Measurements from ENCODE around the gene SCGB3A1.

SCGB3A1 gene

GRCh38 chr5:180591311-180591887 is at the start of gene SCGB3A1:
Gene SCGB3A1 (minus strand): TSS chr5:180591499. CDS start chr5:180591462, 37 bp downstream.
- DNase-seq, result no peak

- no peak for DNase-seq
These were observed 49.2 kb upstream of the SCGB3A1 start for GRCh38 chr5:180640611-180640860.

GRCh38 chr5:180639741-180640610 is 48.7 kb upstream of the SCGB3A1 start:
- DNase-seq, result no peak

GRCh38 chr5:180639287-180639686 is 48.0 kb upstream of the SCGB3A1 start:
- no peak for DNase-seq

GRCh38 chr5:180637962-180638680 is 46.8 kb upstream of the SCGB3A1 start:
- no peak for DNase-seq

- no peak for DNase-seq
These were observed 45.2 kb upstream of the SCGB3A1 start for GRCh38 chr5:180636403-180637075.

- no peak for DNase-seq
These were observed 44.7 kb upstream of the SCGB3A1 start for GRCh38 chr5:180636016-180636402.

GRCh38 chr5:180633283-180634177 is 42.2 kb upstream of the SCGB3A1 start:
- DNase-seq, result no peak

- no peak for DNase-seq
These were observed 41.5 kb upstream of the SCGB3A1 start for GRCh38 chr5:180632768-180633167.

GRCh38 chr5:180631549-180632383 is 40.5 kb upstream of the SCGB3A1 start:
- no peak for DNase-seq

- no peak for DNase-seq
These were observed 39.1 kb upstream of the SCGB3A1 start for GRCh38 chr5:180630426-180630825.

GRCh38 chr5:180629831-180630382 is 38.6 kb upstream of the SCGB3A1 start:
- no peak for DNase-seq

- no peak for DNase-seq
These were observed 37.8 kb upstream of the SCGB3A1 start for GRCh38 chr5:180628827-180629750.

GRCh38 chr5:180628211-180628610 is 36.9 kb upstream of the SCGB3A1 start:
- no peak for DNase-seq

GRCh38 chr5:180627386-180628120 is 36.3 kb upstream of the SCGB3A1 start:
- no peak for DNase-seq

- DNase-seq, result no peak
These were observed 35.5 kb upstream of the SCGB3A1 start for GRCh38 chr5:180626661-180627385.

GRCh38 chr5:180625791-180626660 is 34.7 kb upstream of the SCGB3A1 start:
- DNase-seq, result no peak

Measured in NCI-H2029 (cell line).